HEK293 (cell line): Measurements from ENCODE around the gene PNPLA5.

Experiments
- REPIN1 ChIP-seq: fragments of 450-650 bp; formaldehyde crosslinking; IDR thresholded peaks from 2 replicates; pipeline ENCODE4 v1.5.1; 2017; ENCODE audit warnings: missing biosample characterization, missing genetic modification characterization, low read depth
- SCRT2 ChIP-seq: fragments of 450-650 bp; formaldehyde crosslinking; IDR thresholded peaks from 2 replicates; pipeline ENCODE4 v1.5.1; 2016; ENCODE audit warnings: missing biosample characterization, missing genetic modification characterization
- SP3 ChIP-seq: fragments of 450-650 bp; formaldehyde crosslinking; IDR thresholded peaks from 2 replicates; pipeline ENCODE4 v1.5.1; 2016; ENCODE audit warnings: missing biosample characterization, missing genetic modification characterization
- ZBTB8A ChIP-seq: fragments of 450-650 bp; formaldehyde crosslinking; IDR thresholded peaks from 2 replicates; pipeline ENCODE4 v1.5.1; 2016; ENCODE audit warnings: missing biosample characterization, missing genetic modification characterization
- ZNF169 ChIP-seq: fragments of 450-650 bp; formaldehyde crosslinking; IDR thresholded peaks from 2 replicates; pipeline ENCODE4 v1.5.1; 2016; ENCODE audit warnings: missing biosample characterization, missing genetic modification characterization
- ZNF174 ChIP-seq: fragments of 450-650 bp; formaldehyde crosslinking; IDR thresholded peaks from 2 replicates; pipeline ENCODE4 v1.5.0; 2017; ENCODE audit warnings: missing biosample characterization, mild to moderate bottlenecking, missing genetic modification characterization
- ZNF175 ChIP-seq: fragments of 450-650 bp; formaldehyde crosslinking; IDR thresholded peaks from 2 replicates; pipeline ENCODE4 v1.5.1; 2016; ENCODE audit warnings: missing biosample characterization, missing genetic modification characterization
- ZNF335 ChIP-seq: fragments of 450-650 bp; formaldehyde crosslinking; conservative IDR thresholded peaks from 2 replicates; pipeline ENCODE4 v1.5.1; 2016; ENCODE audit warnings: missing biosample characterization, missing genetic modification characterization
- ZNF561 ChIP-seq: fragments of 450-650 bp; IDR thresholded peaks from 2 replicates; pipeline ENCODE4 v1.5.1; 2018; ENCODE audit warnings: missing biosample characterization, missing genetic modification characterization, borderline replicate concordance
- ZNF658 ChIP-seq: fragments of 450-650 bp; formaldehyde crosslinking; IDR thresholded peaks from 2 replicates; pipeline ENCODE4; 2016; ENCODE audit warnings: missing biosample characterization, missing genetic modification characterization
- ZNF837 ChIP-seq: fragments of 450-650 bp; formaldehyde crosslinking; IDR thresholded peaks from 2 replicates; pipeline ENCODE4 v1.5.1; 2016; ENCODE audit warnings: missing biosample characterization, missing genetic modification characterization
- TF ChIP-seq, protein P1 (sequence below): fragments of 450-650 bp; formaldehyde crosslinking; IDR thresholded peaks from 2 replicates; pipeline ENCODE4 v1.5.1; 2016; ENCODE audit warnings: missing biosample characterization, missing genetic modification characterization
- TF ChIP-seq, protein P2 (sequence below): fragments of 450-650 bp; formaldehyde crosslinking; IDR thresholded peaks from 2 replicates; pipeline ENCODE4 v1.5.1; 2016; ENCODE audit warnings: missing biosample characterization, missing genetic modification characterization
- TF ChIP-seq, protein P3 (sequence below): fragments of 450-650 bp; IDR thresholded peaks from 2 replicates; pipeline ENCODE4 v1.5.1; 2018; ENCODE audit warnings: missing biosample characterization, missing genetic modification characterization

DNA sequence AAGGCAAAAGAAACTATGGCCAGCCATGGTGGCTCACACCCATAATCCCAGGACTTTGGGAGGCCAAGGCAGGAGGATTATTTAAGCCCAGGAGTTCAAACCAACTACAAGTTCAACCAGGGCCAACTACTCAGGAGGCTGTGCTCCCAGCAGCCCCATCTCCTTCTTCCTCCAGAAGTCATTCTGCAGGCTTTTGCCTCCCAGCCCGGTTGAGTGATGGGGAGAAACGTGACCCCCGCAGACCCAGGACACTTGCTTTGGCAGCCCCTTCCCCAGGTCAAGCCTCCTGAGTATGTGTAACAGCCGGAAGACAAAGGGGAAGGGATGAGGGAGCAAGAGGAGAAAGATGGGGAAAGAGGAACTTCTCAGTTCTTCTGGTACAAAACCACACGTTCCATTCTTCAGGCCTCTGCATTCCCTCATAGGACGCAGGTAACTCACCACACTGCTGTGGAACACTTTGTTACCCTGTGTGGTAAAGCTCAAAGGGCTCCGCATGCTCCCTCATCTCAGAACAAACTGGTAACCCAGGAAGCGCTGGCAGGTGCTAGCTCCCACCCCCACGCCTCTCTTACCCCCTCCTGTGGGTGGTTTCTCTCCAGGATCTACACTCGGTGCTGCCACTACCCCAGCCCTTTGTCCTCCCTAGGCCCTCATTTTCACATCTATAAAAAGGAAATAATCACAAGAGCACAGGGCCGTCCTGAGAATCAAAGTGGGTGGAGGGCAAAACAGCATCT is 33.5 kb downstream of the PNPLA5 start:
- TF ChIP-seq ZNF335 (tag by site-specific recombination) (no peak), SCRT2 (tag by site-specific recombination) (no peak), ZNF837 (tag by site-specific recombination) (no peak), ZNF169 (no peak), ZNF175 (tag by site-specific recombination) (no peak), ZBTB8A (tag by site-specific recombination) (no peak), ZNF174 (no peak), REPIN1 (no peak), SP3 (tag by site-specific recombination) (no peak), ZNF561 (tag by site-specific recombination) (no peak), ZNF658 (tag by site-specific recombination) (no peak)
- TF ChIP-seq, protein P1, sequence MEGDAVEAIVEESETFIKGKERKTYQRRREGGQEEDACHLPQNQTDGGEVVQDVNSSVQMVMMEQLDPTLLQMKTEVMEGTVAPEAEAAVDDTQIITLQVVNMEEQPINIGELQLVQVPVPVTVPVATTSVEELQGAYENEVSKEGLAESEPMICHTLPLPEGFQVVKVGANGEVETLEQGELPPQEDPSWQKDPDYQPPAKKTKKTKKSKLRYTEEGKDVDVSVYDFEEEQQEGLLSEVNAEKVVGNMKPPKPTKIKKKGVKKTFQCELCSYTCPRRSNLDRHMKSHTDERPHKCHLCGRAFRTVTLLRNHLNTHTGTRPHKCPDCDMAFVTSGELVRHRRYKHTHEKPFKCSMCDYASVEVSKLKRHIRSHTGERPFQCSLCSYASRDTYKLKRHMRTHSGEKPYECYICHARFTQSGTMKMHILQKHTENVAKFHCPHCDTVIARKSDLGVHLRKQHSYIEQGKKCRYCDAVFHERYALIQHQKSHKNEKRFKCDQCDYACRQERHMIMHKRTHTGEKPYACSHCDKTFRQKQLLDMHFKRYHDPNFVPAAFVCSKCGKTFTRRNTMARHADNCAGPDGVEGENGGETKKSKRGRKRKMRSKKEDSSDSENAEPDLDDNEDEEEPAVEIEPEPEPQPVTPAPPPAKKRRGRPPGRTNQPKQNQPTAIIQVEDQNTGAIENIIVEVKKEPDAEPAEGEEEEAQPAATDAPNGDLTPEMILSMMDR: no peak
- TF ChIP-seq, protein P2, sequence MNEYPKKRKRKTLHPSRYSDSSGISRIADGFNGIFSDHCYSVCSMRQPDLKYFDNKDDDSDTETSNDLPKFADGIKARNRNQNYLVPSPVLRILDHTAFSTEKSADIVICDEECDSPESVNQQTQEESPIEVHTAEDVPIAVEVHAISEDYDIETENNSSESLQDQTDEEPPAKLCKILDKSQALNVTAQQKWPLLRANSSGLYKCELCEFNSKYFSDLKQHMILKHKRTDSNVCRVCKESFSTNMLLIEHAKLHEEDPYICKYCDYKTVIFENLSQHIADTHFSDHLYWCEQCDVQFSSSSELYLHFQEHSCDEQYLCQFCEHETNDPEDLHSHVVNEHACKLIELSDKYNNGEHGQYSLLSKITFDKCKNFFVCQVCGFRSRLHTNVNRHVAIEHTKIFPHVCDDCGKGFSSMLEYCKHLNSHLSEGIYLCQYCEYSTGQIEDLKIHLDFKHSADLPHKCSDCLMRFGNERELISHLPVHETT (tag by site-specific recombination): no peak
- TF ChIP-seq, protein P3, sequence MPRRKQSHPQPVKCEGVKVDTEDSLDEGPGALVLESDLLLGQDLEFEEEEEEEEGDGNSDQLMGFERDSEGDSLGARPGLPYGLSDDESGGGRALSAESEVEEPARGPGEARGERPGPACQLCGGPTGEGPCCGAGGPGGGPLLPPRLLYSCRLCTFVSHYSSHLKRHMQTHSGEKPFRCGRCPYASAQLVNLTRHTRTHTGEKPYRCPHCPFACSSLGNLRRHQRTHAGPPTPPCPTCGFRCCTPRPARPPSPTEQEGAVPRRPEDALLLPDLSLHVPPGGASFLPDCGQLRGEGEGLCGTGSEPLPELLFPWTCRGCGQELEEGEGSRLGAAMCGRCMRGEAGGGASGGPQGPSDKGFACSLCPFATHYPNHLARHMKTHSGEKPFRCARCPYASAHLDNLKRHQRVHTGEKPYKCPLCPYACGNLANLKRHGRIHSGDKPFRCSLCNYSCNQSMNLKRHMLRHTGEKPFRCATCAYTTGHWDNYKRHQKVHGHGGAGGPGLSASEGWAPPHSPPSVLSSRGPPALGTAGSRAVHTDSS (tag by site-specific recombination): no peak
